Keratinocyte (primary cell): ENCODE measurements around the gene HIP1. TPM values are rescaled to one million over a fixed set of nuclear protein-coding genes. Genes with fewer than 3 reads are reported as not detected.

Experiments used
- DNase-seq: peaks from one replicate; pipeline ENCODE4 v3.0.0-alpha.2; 2011; ENCODE audit warnings: low read depth, missing footprints, low spot score
- FAIRE-seq: peaks from 2 replicates; lab custom pipeline; 2011; peaks lifted over from hg19 to GRCh38; lab: Jason Lieb, UNC
- H2AFZ ChIP-seq: 2 replicates; pipeline ENCODE4 v1.6.0; 2012; ENCODE audit warnings: low read length, control low read depth, inconsistent platforms; ENCODE audit not compliant: control insufficient read depth
- H3K27ac ChIP-seq: 2 replicates; pipeline ENCODE4 v1.5.1; 2011; ENCODE audit warnings: low read length; ENCODE audit not compliant: control insufficient read depth, insufficient read depth
- H3K27me3 ChIP-seq: 3 replicates; pipeline ENCODE4 v1.6.0; 2011; ENCODE audit warnings: low read length; ENCODE audit not compliant: control insufficient read depth, insufficient read depth; ENCODE audit errors: extremely low read depth
- H3K36me3 ChIP-seq, 2 experiments: 2 replicates in 1 of 2; 3 replicates in 1 of 2; pipeline ENCODE4 v1.5.1; 2011; ENCODE audit warnings: low read length in 2 of 2, mild to moderate bottlenecking in 1 of 2; ENCODE audit not compliant: control insufficient read depth in 2 of 2, insufficient read depth in 2 of 2; ENCODE audit errors: extremely low read depth in 1 of 2
- H3K4me1 ChIP-seq: 3 replicates; pipeline ENCODE4 v1.5.1; 2011; ENCODE audit warnings: low read length; ENCODE audit not compliant: control insufficient read depth, insufficient read depth; ENCODE audit errors: extremely low read depth
- H3K4me2 ChIP-seq: 3 replicates; pipeline ENCODE4 v1.6.0; 2011; ENCODE audit warnings: low read depth, low read length; ENCODE audit not compliant: control insufficient read depth, insufficient read depth; ENCODE audit errors: extremely low read depth
- H3K4me3 ChIP-seq, 3 experiments: fragments of 200-600 bp in 1 of 3; sonication (generic) in 1 of 3; 2 replicates in 2 of 3; 3 replicates in 1 of 3; pipeline ENCODE4 v1.5.1; 2011 to 2016; ENCODE audit warnings: low read length in 3 of 3, mild to moderate bottlenecking in 3 of 3, control low read depth in 2 of 3, inconsistent platforms in 1 of 3, low read depth in 1 of 3, mixed read lengths in 1 of 3, mixed run types in 1 of 3, moderate library complexity in 1 of 3; ENCODE audit not compliant: control insufficient read depth in 2 of 3, insufficient read depth in 2 of 3; ENCODE audit errors: extremely low read depth in 1 of 3
- H3K79me2 ChIP-seq: 2 replicates; pipeline ENCODE4 v1.6.0; 2012; ENCODE audit warnings: low read length; ENCODE audit not compliant: control insufficient read depth, insufficient read depth
- H3K9ac ChIP-seq: 3 replicates; pipeline ENCODE4 v1.6.0; 2011; ENCODE audit warnings: low read length; ENCODE audit not compliant: control insufficient read depth, insufficient read depth; ENCODE audit errors: extremely low read depth
- H3K9me1 ChIP-seq: 3 replicates; pipeline ENCODE4 v1.6.0; 2011; ENCODE audit warnings: low read length; ENCODE audit not compliant: control insufficient read depth, insufficient read depth; ENCODE audit errors: extremely low read depth
- H3K9me3 ChIP-seq: 2 replicates; pipeline ENCODE4 v1.5.1; 2012; ENCODE audit warnings: low read depth, low read length; ENCODE audit not compliant: control insufficient read depth
- H4K20me1 ChIP-seq: 3 replicates; pipeline ENCODE4 v1.6.0; 2011; ENCODE audit warnings: low read length; ENCODE audit not compliant: control insufficient read depth, insufficient read depth; ENCODE audit errors: extremely low read depth
- CTCF ChIP-seq, 3 experiments: IDR thresholded peaks in 1 of 3; conservative IDR thresholded peaks in 1 of 3; optimal IDR thresholded peaks in 1 of 3; 2 replicates in 2 of 3; 3 replicates in 1 of 3; pipeline versions ENCODE3 to v1.5.1; 2011; ENCODE audit warnings: low read length in 3 of 3, mild to moderate bottlenecking in 3 of 3, moderate library complexity in 2 of 3, control low read depth in 1 of 3, inconsistent platforms in 1 of 3; ENCODE audit not compliant: insufficient read depth in 2 of 3; ENCODE audit errors: extremely low read depth in 1 of 3
- EZH2 ChIP-seq: IDR thresholded peaks from one replicate; pipeline ENCODE4 v1.6.1; 2012; ENCODE audit warnings: inconsistent platforms, mild to moderate bottlenecking, low read length, moderate library complexity
- dilution Hi-C: fragments of 300-500 bp; cut with MboI; formaldehyde crosslinking; loops from one replicate; pipeline ENCODE4 v1.7.0; 2020; ENCODE audit warnings: low sequenced_read_pairs; ENCODE audit not compliant: extremely low pct_ligation_motif_present
- polyA plus RNA-seq, 5 experiments: library from polyadenylated mRNA; depleted of rRNA in 3 of 5; stranded (reverse) in 3 of 5; stranded (forward) in 1 of 5; unstranded in 1 of 5; fragments of >200 nt; gene quantifications; 1 replicate in 1 of 5; 2 replicates in 3 of 5; 3 replicates in 1 of 5; pipeline versions ENCODE4 v1.2.1 to v1.2.3, GENCODE V29; 2011 to 2012; ENCODE audit warnings: missing spikeins in 2 of 5, low read depth in 1 of 5, low replicate concordance in 1 of 5

Gene HIP1
- polyA plus RNA-seq, 1 donor (not counting 4 experiments of a cell fraction or from before 2014, with no cell fraction given) = 5.0 TPM

- Histone ChIP-seq H3K27me3 (no peaks in the 10 kb centered on the region), H3K9ac (no peak overlapping the region), H3K9me3 (no peaks in the 10 kb centered on the region), H3K79me2 (no peaks in the 10 kb centered on the region), H2AFZ (no peak overlapping the region), H3K4me3 (no peak overlapping the region), H3K27ac (no peak overlapping the region), H3K36me3 (no peaks in the 10 kb centered on the region), H3K4me2 (no peak overlapping the region), H4K20me1 (no peaks in the 10 kb centered on the region), H3K9me1 (no peaks in the 10 kb centered on the region), H3K4me1 (no peaks in the 10 kb centered on the region)
- dilution Hi-C loops = no loop called here
- TF ChIP-seq CTCF (optimal IDR thresholded peaks at IDR 0.05 in 1 of 3, IDR thresholded peaks at IDR 0.05 in 1 of 3, conservative IDR thresholded peaks at IDR 0.05 in 1 of 3; ENCODE audit: extremely low read depth in 1 of 3, insufficient read depth in 2 of 3, low read length in 3 of 3) = no peak
- FAIRE-seq = no peak
- DNase-seq = no peak
Measured at GRCh38 chr7:75689246-75690099, 49.3 kb downstream of the HIP1 start.

- FAIRE-seq = no peak
- dilution Hi-C loops = no loop called here
Measured at GRCh38 chr7:75688200-75689136, 50.3 kb downstream of the HIP1 start.

More at GRCh38 chr7:75688200-75689136, 50.3 kb downstream of the HIP1 start:
- TF ChIP-seq EZH2 = no peak
- no peak for TF ChIP-seq CTCF (optimal IDR thresholded peaks at IDR 0.05 in 1 of 3, IDR thresholded peaks at IDR 0.05 in 1 of 3, conservative IDR thresholded peaks at IDR 0.05 in 1 of 3; ENCODE audit: extremely low read depth in 1 of 3, insufficient read depth in 2 of 3, low read length in 3 of 3)
- H3K36me3 ChIP-seq = no peaks in the 10 kb centered on the region
- no peaks in the 10 kb centered on the region for H3K79me2 ChIP-seq
- H3K4me2 ChIP-seq = no peak overlapping the region
- H3K27ac ChIP-seq = no peak overlapping the region
- DNase-seq = no peak
- H3K9me1 ChIP-seq = no peaks in the 10 kb centered on the region
- H3K4me3 ChIP-seq = no peak overlapping the region
- no peak overlapping the region for H3K9ac ChIP-seq
- no peaks in the 10 kb centered on the region for H3K4me1 ChIP-seq
- no peaks in the 10 kb centered on the region for H3K27me3 ChIP-seq
- no peak overlapping the region for H2AFZ ChIP-seq
- H4K20me1 ChIP-seq = no peaks in the 10 kb centered on the region
- no peaks in the 10 kb centered on the region for H3K9me3 ChIP-seq
